Gastrocnemius medialis (tissue), 4 donors: Measurements from ENCODE around the gene NOX3. TPM values are rescaled to one million over a fixed set of nuclear protein-coding genes. Genes with fewer than 3 reads are reported as not detected.

ENCODE experiments used
- ATAC-seq, 2 donors: fragments of 150-250 bp; one replicate each; pipeline ENCODE4 v1.9.1; 2016
- DNase-seq, 2 donors: peaks; one replicate each; pipeline ENCODE4 v3.0.0-alpha.2; 2019
- H3K27ac ChIP-seq, 4 donors: fragments of 200-600 bp; sonication (generic); 1 replicate in 1 of 4; 2 replicates in 3 of 4; pipeline ENCODE4 v1.5.1; 2016 to 2018; ENCODE audit warnings: mild to moderate bottlenecking in 2 of 4, moderate library complexity in 1 of 4
- H3K27me3 ChIP-seq, 3 donors: fragments of 200-600 bp; sonication (generic) in 2 of 3; 1 replicate in 1 of 3; 2 replicates in 2 of 3; pipeline versions ENCODE4 v1.5.1 to v1.6.0; 2016 to 2019; ENCODE audit warnings: mild to moderate bottlenecking in 1 of 3, moderate library complexity in 1 of 3
- H3K36me3 ChIP-seq, 2 donors: fragments of 200-600 bp; sonication (generic) in 1 of 2; one replicate each; pipeline ENCODE4 v1.5.1; 2017 to 2018
- H3K4me1 ChIP-seq, 2 donors: fragments of 200-600 bp; sonication (generic) in 1 of 2; one replicate each; pipeline ENCODE4 v1.5.1; 2016 to 2017; ENCODE audit warnings: mild to moderate bottlenecking in 2 of 2
- H3K4me3 ChIP-seq, 4 donors: fragments of 200-600 bp; sonication (generic) in 3 of 4; 1 replicate in 1 of 4; 2 replicates in 3 of 4; pipeline ENCODE4 v1.5.1; 2016 to 2019; ENCODE audit warnings: mild to moderate bottlenecking in 2 of 4
- H3K9me3 ChIP-seq, 3 donors: fragments of 200-600 bp; sonication (generic) in 2 of 3; 1 replicate in 1 of 3; 2 replicates in 2 of 3; pipeline ENCODE4 v1.5.1; 2016 to 2019
- CTCF ChIP-seq, 5 experiments: fragments of 450-650 bp in 3 of 5; fragments of 200-600 bp in 2 of 5; sonication (generic) in 2 of 5; IDR thresholded peaks in 4 of 5; conservative IDR thresholded peaks in 1 of 5; 1 replicate in 4 of 5; 2 replicates in 1 of 5; pipeline ENCODE4 v1.5.1; 2016 to 2019; ENCODE audit warnings: antibody characterized with exemption in 5 of 5, mild to moderate bottlenecking in 3 of 5, moderate library complexity in 3 of 5
- POLR2A ChIP-seq, 2 donors: fragments of 450-650 bp; IDR thresholded peaks; one replicate each; pipeline ENCODE4 v1.6.1; 2017; ENCODE audit warnings: antibody characterized with exemption in 2 of 2, mild to moderate bottlenecking in 2 of 2, moderate library complexity in 2 of 2
- in situ Hi-C, 4 donors: fragments of 200-750 bp; cut with MboI; loops; one replicate each; pipeline versions ENCODE4 v1.15.0 to v1.8.0; 2017; ENCODE audit warnings: low sequenced_read_pairs in 4 of 4
- intact Hi-C: fragments of 100-400 bp; cut with DNase I; formaldehyde crosslinking; loops from one replicate; pipeline ENCODE4 v1.15.1; 2023; ENCODE audit warnings: low total_unique reads
- total RNA-seq, 4 donors: library from RNA; depleted of rRNA; stranded (reverse); fragments of >200 nt; gene quantifications; one replicate each; pipeline versions ENCODE4 v1.1.0 to v1.2.3, GENCODE V29; 2016

The NOX3 gene
- total RNA-seq, 4 donors from 2014 or later, result not detected

- H3K9me3 ChIP-seq, result no peaks in the 10 kb centered on the region
- H3K27ac ChIP-seq, result no peak overlapping the region
- in situ Hi-C loops, result no loop called here
These were observed 36.5 kb downstream of the NOX3 start for GRCh38 chr6:155419161-155419560.

GRCh38 chr6:155418017-155418761, 37.5 kb downstream of the NOX3 start:
- TF ChIP-seq POLR2A (IDR thresholded peaks at IDR 0.05) (no peak), CTCF (IDR thresholded peaks at IDR 0.05 in 4 of 5, conservative IDR thresholded peaks at IDR 0.05 in 1 of 5) (no peak)
- DNase-seq (no peak), ATAC-seq (peak; percentile 26 to 58)
- no peaks in the 10 kb centered on the region for H3K27me3 ChIP-seq
- no peaks in the 10 kb centered on the region for H3K9me3 ChIP-seq
- intact Hi-C loops (loop anchor here (5.0 kb wide), 1 partner anchor 79 kb away; no protein-coding TSS in a partner anchor), in situ Hi-C loops (no loop called here)
- H3K27ac ChIP-seq, result no peak overlapping the region
- H3K4me1 ChIP-seq, result peaks cover 0 to 5% of the 10 kb centered on the region in 2 donors
- no peaks in the 10 kb centered on the region for H3K36me3 ChIP-seq
- H3K4me3 ChIP-seq, result peak overlapping the region in 3 of 4 donors; percentile 3 to 23 (median 17)

More at GRCh38 chr6:155419161-155419560, 36.5 kb downstream of the NOX3 start:
- TF ChIP-seq POLR2A (IDR thresholded peaks at IDR 0.05) (no peak), CTCF (IDR thresholded peaks at IDR 0.05 in 4 of 5, conservative IDR thresholded peaks at IDR 0.05 in 1 of 5) (no peak)
- DNase-seq, result no peak
- no peaks in the 10 kb centered on the region for H3K27me3 ChIP-seq
- intact Hi-C loops, result loop anchor here (5.0 kb wide), 1 partner anchor 78 kb away; no protein-coding TSS in a partner anchor
- H3K36me3 ChIP-seq, result no peaks in the 10 kb centered on the region
- no peak overlapping the region for H3K4me3 ChIP-seq
- H3K4me1 ChIP-seq, result peaks cover 0 to 5% of the 10 kb centered on the region in 2 donors
- ATAC-seq, result no peak

GRCh38 chr6:155417454-155417853, 38.2 kb downstream of the NOX3 start:
- Histone ChIP-seq H3K36me3 (no peaks in the 10 kb centered on the region), H3K27ac (no peak overlapping the region), H3K9me3 (no peaks in the 10 kb centered on the region), H3K4me1 (peaks cover 0 to 5% of the 10 kb centered on the region in 2 donors), H3K4me3 (peak overlapping the region in 2 of 4 donors; percentile 4 to 17), H3K27me3 (no peaks in the 10 kb centered on the region)
- in situ Hi-C loops (no loop called here), intact Hi-C loops (loop anchor here (5.0 kb wide), 1 partner anchor 80 kb away; no protein-coding TSS in a partner anchor)
- TF ChIP-seq CTCF (IDR thresholded peaks at IDR 0.05 in 4 of 5, conservative IDR thresholded peaks at IDR 0.05 in 1 of 5) (no peak), POLR2A (IDR thresholded peaks at IDR 0.05) (no peak)
- no peak for ATAC-seq
- DNase-seq, result no peak

DNA sequence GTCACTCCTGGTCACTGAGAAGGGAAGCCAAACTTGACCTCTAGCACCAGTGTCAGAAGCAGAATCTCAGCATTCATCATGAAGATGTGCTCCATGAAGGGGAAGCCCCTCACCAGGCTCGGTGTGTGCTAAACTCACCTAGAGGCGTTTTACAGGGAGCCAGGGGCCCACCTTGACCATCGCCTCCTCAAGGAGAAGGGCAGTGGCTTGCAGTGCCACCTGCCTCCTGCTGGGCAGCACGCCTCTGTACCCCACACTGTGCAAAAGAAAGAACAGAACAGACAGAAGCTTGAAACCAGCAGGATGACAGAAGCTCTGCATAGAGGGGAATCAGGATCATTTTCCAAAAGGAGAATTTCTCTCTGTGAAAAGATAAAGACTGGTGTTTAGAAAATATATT, 39.7 kb downstream of the NOX3 start:
- ATAC-seq, result no peak
- Histone ChIP-seq H3K4me1 (peaks cover 0 to 5% of the 10 kb centered on the region in 2 donors), H3K4me3 (no peak overlapping the region), H3K27ac (no peak overlapping the region), H3K36me3 (no peaks in the 10 kb centered on the region), H3K27me3 (no peaks in the 10 kb centered on the region), H3K9me3 (no peaks in the 10 kb centered on the region)
- DNase-seq, result no peak
- in situ Hi-C loops (no loop called here), intact Hi-C loops (loop anchor here (5.0 kb wide), 1 partner anchor 81 kb away; no protein-coding TSS in a partner anchor)
- no peak for TF ChIP-seq CTCF (IDR thresholded peaks at IDR 0.05 in 4 of 5, conservative IDR thresholded peaks at IDR 0.05 in 1 of 5)
- TF ChIP-seq POLR2A (IDR thresholded peaks at IDR 0.05), result no peak
